GM12873 (cell line): ENCODE measurements around the gene TRIM15.
A peak's percentile ranks its signal among the peaks of the same experiment; 100 is the strongest.

ENCODE experiments used
- TF ChIP-seq, protein P1 (sequence below): IDR thresholded peaks from 2 replicates; pipeline ENCODE4 v1.5.1; 2012; ENCODE audit warnings: low read depth, mild to moderate bottlenecking, moderate library complexity, low read length, control low read depth; ENCODE audit not compliant: insufficient read depth; ENCODE audit errors: missing control alignments

The TRIM15 gene

GRCh38 chr6:30169658-30170614, 6.6 kb downstream of the TRIM15 start:
- TF ChIP-seq, protein P1, sequence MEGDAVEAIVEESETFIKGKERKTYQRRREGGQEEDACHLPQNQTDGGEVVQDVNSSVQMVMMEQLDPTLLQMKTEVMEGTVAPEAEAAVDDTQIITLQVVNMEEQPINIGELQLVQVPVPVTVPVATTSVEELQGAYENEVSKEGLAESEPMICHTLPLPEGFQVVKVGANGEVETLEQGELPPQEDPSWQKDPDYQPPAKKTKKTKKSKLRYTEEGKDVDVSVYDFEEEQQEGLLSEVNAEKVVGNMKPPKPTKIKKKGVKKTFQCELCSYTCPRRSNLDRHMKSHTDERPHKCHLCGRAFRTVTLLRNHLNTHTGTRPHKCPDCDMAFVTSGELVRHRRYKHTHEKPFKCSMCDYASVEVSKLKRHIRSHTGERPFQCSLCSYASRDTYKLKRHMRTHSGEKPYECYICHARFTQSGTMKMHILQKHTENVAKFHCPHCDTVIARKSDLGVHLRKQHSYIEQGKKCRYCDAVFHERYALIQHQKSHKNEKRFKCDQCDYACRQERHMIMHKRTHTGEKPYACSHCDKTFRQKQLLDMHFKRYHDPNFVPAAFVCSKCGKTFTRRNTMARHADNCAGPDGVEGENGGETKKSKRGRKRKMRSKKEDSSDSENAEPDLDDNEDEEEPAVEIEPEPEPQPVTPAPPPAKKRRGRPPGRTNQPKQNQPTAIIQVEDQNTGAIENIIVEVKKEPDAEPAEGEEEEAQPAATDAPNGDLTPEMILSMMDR: peak; percentile 83

DNA sequence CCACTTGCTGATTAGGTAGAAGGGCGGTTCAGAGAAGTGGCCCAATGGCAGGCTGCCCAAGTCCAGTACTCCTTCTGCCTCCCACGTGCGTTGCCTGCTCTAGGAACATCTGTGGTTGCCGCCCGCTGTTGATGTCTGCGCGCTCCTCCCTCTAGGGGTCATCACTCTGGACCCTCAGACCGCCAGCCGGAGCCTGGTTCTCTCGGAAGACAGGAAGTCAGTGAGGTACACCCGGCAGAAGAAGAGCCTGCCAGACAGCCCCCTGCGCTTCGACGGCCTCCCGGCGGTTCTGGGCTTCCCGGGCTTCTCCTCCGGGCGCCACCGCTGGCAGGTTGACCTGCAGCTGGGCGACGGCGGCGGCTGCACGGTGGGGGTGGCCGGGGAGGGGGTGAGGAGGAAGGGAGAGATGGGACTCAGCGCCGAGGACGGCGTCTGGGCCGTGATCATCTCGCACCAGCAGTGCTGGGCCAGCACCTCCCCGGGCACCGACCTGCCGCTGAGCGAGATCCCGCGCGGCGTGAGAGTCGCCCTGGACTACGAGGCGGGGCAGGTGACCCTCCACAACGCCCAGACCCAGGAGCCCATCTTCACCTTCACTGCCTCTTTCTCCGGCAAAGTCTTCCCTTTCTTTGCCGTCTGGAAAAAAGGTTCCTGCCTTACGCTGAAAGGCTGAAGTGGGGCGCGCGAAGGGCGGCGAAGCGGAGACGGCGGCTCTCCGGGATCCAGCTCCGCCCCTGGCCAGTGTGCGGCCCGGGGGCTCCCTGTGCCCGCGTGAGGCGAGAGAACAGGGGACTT, 8.5 kb downstream of the TRIM15 start:
- TF ChIP-seq, protein P1: no peak

- TF ChIP-seq, protein P1: no peak
Measured at GRCh38 chr6:30172681-30173080, 9.3 kb downstream of the TRIM15 start.

GRCh38 chr6:30175765-30176164, 12.4 kb downstream of the TRIM15 start:
- TF ChIP-seq, protein P1: no peak

GRCh38 chr6:30178837-30179236, 15.5 kb downstream of the TRIM15 start:
- TF ChIP-seq, protein P1: no peak

DNA sequence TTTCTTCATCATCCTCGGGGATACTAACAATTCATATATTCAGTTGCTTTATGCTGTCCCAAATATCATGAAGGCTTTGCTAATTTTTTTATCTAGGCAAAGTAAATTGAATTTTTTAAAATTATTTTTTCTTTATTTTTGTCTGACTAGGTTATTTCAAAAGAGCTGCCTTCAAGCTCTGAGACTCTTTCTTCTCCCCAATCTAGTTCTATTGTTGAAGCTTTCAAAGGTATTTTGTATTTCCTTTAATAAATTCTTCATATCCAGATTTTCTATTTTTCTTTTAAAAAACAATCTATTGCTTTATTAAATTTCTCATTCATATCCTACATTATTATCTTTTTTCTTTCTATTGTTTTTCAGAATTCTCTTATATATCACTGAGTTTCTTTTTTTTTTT, 16.8 kb downstream of the TRIM15 start:
- TF ChIP-seq, protein P1: no peak
